OCI-LY1 (cell line): ENCODE results near the gene PCSK2.
A peak's percentile ranks its signal among the peaks of the same experiment; 100 is the strongest.

ENCODE experiments used
- H2AFZ ChIP-seq: fragments of 200-600 bp; sonication (generic), shearing (Covaris generic); 2 replicates; pipeline ENCODE4 v1.6.0; 2014; ENCODE audit warnings: antibody characterized with exemption, mild to moderate bottlenecking, low read length
- H3F3A ChIP-seq: fragments of 200-600 bp; sonication (generic), shearing (Covaris generic); 2 replicates; pipeline ENCODE4 v1.6.0; 2014; ENCODE audit warnings: mild to moderate bottlenecking, antibody characterized with exemption, low read length, moderate library complexity; ENCODE audit not compliant: insufficient read depth
- H3K27ac ChIP-seq: fragments of 200-600 bp; sonication (generic); 2 replicates; pipeline ENCODE4 v1.5.1; 2014; ENCODE audit warnings: low read length, mixed run types, mild to moderate bottlenecking, low read depth; ENCODE audit not compliant: poor library complexity, severe bottlenecking
- H3K27me3 ChIP-seq: fragments of 200-600 bp; sonication (generic); 2 replicates; pipeline ENCODE4 v1.6.0; 2014; ENCODE audit warnings: antibody characterized with exemption, mild to moderate bottlenecking, low read length, moderate library complexity; ENCODE audit not compliant: insufficient read depth
- H3K36me3 ChIP-seq: fragments of 200-600 bp; sonication (generic); 2 replicates; pipeline ENCODE4 v1.6.1; 2014; ENCODE audit warnings: mild to moderate bottlenecking, antibody characterized with exemption, low read length, moderate library complexity, mixed read lengths; ENCODE audit not compliant: insufficient read depth
- H3K4me1 ChIP-seq: fragments of 200-600 bp; sonication (generic); 2 replicates; pipeline ENCODE4 v1.5.1; 2014; ENCODE audit warnings: mild to moderate bottlenecking, low read length, moderate library complexity; ENCODE audit not compliant: insufficient read depth, severe bottlenecking
- H3K4me2 ChIP-seq: fragments of 200-600 bp; sonication (generic), shearing (Covaris generic); 2 replicates; pipeline ENCODE4 v1.6.1; 2014; ENCODE audit warnings: low read length
- H3K4me3 ChIP-seq: fragments of 200-600 bp; sonication (generic); 2 replicates; pipeline ENCODE4 v1.5.1; 2014; ENCODE audit warnings: low read length, low read depth, mild to moderate bottlenecking, mixed read lengths; ENCODE audit not compliant: poor library complexity, severe bottlenecking
- H3K79me2 ChIP-seq: fragments of 200-600 bp; shearing (Covaris generic); 2 replicates; pipeline ENCODE4 v1.6.1; 2016; ENCODE audit warnings: mixed run types, low read length, mixed read lengths; ENCODE audit not compliant: insufficient read depth
- H3K9ac ChIP-seq: fragments of 200-600 bp; sonication (generic), shearing (Covaris generic); 2 replicates; pipeline ENCODE4 v1.6.1; 2014; ENCODE audit warnings: mild to moderate bottlenecking, low read length, mixed read lengths
- H3K9me2 ChIP-seq: fragments of 200-600 bp; sonication (generic), shearing (Covaris generic); 2 replicates; pipeline ENCODE4 v1.6.1; 2014; ENCODE audit warnings: low read depth, mild to moderate bottlenecking, low read length, mixed read lengths
- H3K9me3 ChIP-seq: fragments of 200-600 bp; shearing (Covaris generic); 2 replicates; pipeline ENCODE4 v1.6.1; 2014; ENCODE audit warnings: low read length, mixed read lengths
- H4K20me1 ChIP-seq: fragments of 200-600 bp; sonication (generic), shearing (Covaris generic); 2 replicates; pipeline ENCODE4 v1.6.0; 2016; ENCODE audit warnings: mild to moderate bottlenecking, low read length; ENCODE audit not compliant: insufficient read depth
- EZH2 ChIP-seq: fragments of 200-600 bp; sonication (generic), shearing (Covaris generic); IDR thresholded peaks from 2 replicates; pipeline ENCODE4 v1.8.0; 2017; ENCODE audit warnings: borderline replicate concordance, mixed run types, mild to moderate bottlenecking, antibody characterized with exemption, low read length, moderate library complexity, mixed read lengths
- TF ChIP-seq, protein P1 (sequence below): fragments of 200-600 bp; sonication (generic), shearing (Covaris generic); IDR thresholded peaks from 2 replicates; pipeline ENCODE4 v1.5.1; 2017; ENCODE audit warnings: mild to moderate bottlenecking, antibody characterized with exemption, low read length, moderate library complexity, mixed read lengths

PCSK2 gene

DNA sequence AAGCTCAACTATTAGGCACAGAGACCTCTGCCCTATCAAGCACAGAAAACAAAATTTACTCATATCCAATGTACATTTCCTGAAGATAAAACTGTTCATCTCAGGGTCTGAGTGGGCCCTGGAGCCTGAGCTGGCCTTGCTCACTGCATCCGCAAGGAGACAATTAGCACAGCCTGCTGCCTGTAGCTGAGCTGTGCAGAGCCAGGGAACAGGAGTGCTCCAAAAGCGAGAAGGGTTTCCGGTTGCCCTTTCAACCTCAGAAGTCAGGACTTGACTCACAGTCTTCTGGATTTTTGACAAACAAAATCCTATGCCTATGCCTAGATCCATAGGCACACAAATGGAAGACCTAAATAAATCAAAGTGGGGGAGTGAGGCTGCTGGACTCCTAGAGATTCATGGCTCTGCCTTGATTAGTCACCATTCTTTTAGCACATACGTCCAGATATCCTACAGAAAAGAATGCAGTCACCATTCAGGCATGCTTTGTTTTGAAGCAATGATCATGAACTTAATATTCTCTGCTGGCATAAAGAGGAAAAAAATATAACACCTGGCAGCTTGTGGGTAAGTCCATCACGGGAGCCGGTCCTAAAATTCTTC lies 230.8 kb downstream of the PCSK2 start:
- H2AFZ ChIP-seq: no peak overlapping the region
- H3K4me3 ChIP-seq: no peak overlapping the region
- no peaks in the 10 kb centered on the region for H3K36me3 ChIP-seq
- no peaks in the 10 kb centered on the region for H3F3A ChIP-seq
- TF ChIP-seq, protein P1, sequence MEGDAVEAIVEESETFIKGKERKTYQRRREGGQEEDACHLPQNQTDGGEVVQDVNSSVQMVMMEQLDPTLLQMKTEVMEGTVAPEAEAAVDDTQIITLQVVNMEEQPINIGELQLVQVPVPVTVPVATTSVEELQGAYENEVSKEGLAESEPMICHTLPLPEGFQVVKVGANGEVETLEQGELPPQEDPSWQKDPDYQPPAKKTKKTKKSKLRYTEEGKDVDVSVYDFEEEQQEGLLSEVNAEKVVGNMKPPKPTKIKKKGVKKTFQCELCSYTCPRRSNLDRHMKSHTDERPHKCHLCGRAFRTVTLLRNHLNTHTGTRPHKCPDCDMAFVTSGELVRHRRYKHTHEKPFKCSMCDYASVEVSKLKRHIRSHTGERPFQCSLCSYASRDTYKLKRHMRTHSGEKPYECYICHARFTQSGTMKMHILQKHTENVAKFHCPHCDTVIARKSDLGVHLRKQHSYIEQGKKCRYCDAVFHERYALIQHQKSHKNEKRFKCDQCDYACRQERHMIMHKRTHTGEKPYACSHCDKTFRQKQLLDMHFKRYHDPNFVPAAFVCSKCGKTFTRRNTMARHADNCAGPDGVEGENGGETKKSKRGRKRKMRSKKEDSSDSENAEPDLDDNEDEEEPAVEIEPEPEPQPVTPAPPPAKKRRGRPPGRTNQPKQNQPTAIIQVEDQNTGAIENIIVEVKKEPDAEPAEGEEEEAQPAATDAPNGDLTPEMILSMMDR: no peak
- no peak for TF ChIP-seq EZH2
- no peak overlapping the region for H3K4me2 ChIP-seq
- H3K9me3 ChIP-seq: no peaks in the 10 kb centered on the region
- H3K27ac ChIP-seq: no peak overlapping the region
- no peaks in the 10 kb centered on the region for H3K9me2 ChIP-seq
- H4K20me1 ChIP-seq: no peaks in the 10 kb centered on the region
- no peaks in the 10 kb centered on the region for H3K4me1 ChIP-seq
- no peaks in the 10 kb centered on the region for H3K79me2 ChIP-seq
- H3K9ac ChIP-seq: no peak overlapping the region
- peaks cover 8% of the 10 kb centered on the region; the same call in 1 of the 2 replicates for H3K27me3 ChIP-seq

DNA sequence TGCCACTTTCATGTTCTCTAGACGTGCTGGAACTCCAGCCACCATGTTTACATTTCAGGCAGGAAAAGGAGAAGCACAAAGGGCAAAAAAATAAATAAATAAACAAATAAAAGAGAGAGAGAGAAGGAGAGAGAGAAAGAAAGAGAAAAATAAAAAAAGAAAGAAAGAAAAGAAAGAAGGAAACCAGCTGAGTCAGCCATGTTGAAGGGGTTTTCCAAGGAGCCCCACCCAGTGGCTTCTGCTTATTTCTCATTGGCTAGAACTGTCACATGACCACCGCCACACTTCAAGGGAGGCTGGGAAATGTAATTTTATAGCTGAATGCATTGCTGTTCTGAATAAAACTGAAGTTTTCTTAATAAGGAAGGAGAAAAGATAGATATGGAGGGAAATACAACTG lies 233.3 kb downstream of the PCSK2 start:
- H3K4me3 ChIP-seq: peak overlapping the region; percentile 16
- H4K20me1 ChIP-seq: no peaks in the 10 kb centered on the region
- H3K27me3 ChIP-seq: peaks cover 1% of the 10 kb centered on the region; the same call in 1 of the 2 replicates
- H3K36me3 ChIP-seq: no peaks in the 10 kb centered on the region
- no peak overlapping the region for H3K9ac ChIP-seq
- H3K79me2 ChIP-seq: no peaks in the 10 kb centered on the region
- TF ChIP-seq EZH2: no peak
- TF ChIP-seq, protein P1: no peak
- H3K9me2 ChIP-seq: no peaks in the 10 kb centered on the region
- H2AFZ ChIP-seq: peak overlapping the region; percentile 94
- H3K27ac ChIP-seq: no peak overlapping the region
- no peaks in the 10 kb centered on the region for H3K9me3 ChIP-seq
- no peaks in the 10 kb centered on the region for H3K4me1 ChIP-seq
- H3F3A ChIP-seq: no peaks in the 10 kb centered on the region
- H3K4me2 ChIP-seq: no peak overlapping the region

GRCh38 chr20:17461941-17462340 lies 235.1 kb downstream of the PCSK2 start:
- TF ChIP-seq EZH2: no peak
- TF ChIP-seq, protein P1: no peak
- H3K4me2 ChIP-seq: no peak overlapping the region
- H3K9me2 ChIP-seq: no peaks in the 10 kb centered on the region

More at GRCh38 chr20:17461941-17462340, 235.1 kb downstream of the PCSK2 start:
- Histone ChIP-seq H3K27me3 (no peaks in the 10 kb centered on the region), H3K79me2 (no peaks in the 10 kb centered on the region), H3K36me3 (no peaks in the 10 kb centered on the region), H3K9me3 (no peaks in the 10 kb centered on the region), H3K9ac (no peak overlapping the region), H3K4me1 (no peaks in the 10 kb centered on the region), H3F3A (no peaks in the 10 kb centered on the region), H3K27ac (no peak overlapping the region), H2AFZ (no peak overlapping the region), H3K4me3 (no peak overlapping the region), H4K20me1 (no peaks in the 10 kb centered on the region)
